ENCODE measurements around the gene PLCL1. TPM values are rescaled to one million over a fixed set of nuclear protein-coding genes. Genes with fewer than 3 reads are reported as not detected.

PLCL1 gene
- polyA plus RNA-seq, 3 donors = 0.69 to 1.4 (median 0.79) TPM

GRCh38 chr2:198161151-198161550 lies 356.8 kb downstream of the PLCL1 start:
- no peaks in the 10 kb centered on the region for H3K4me1 ChIP-seq (ENCODE audit: control insufficient read depth in 1 of 2, insufficient read depth in 2 of 2, low read length in 2 of 2)
- Mint-ChIP-seq H3K27me3 (ENCODE audit: low read depth in 3 of 3) (no peaks in the 10 kb centered on the region), H3K4me3 (no peak overlapping the region), H3K4me1 (no peaks in the 10 kb centered on the region), H3K36me3 (no peaks in the 10 kb centered on the region), H3K27ac (no peak overlapping the region), H3K9me3 (peaks cover 0 to 7% (median 4%) of the 10 kb centered on the region in 7 donors)
- DNase-seq = no peak
- intact Hi-C loops (cut with micrococcal nuclease) = no loop called here
- H3K9ac ChIP-seq (ENCODE audit: insufficient read depth, low read length, poor library complexity, severe bottlenecking) = no peak overlapping the region
- no peaks in the 10 kb centered on the region for H3K36me3 ChIP-seq (replicated peaks in 1 of 2; ENCODE audit: control insufficient read depth in 1 of 2, insufficient read depth in 2 of 2, low read length in 2 of 2)
- no peaks in the 10 kb centered on the region for H3K27me3 ChIP-seq (ENCODE audit: control insufficient read depth in 2 of 2, insufficient read depth in 2 of 2, low read length in 2 of 2)
- no peak for TF ChIP-seq CTCF (IDR thresholded peaks at IDR 0.05)
- peaks cover 4 to 8% of the 10 kb centered on the region in 2 donors for H3K9me3 ChIP-seq (replicated peaks in 1 of 2; ENCODE audit: control insufficient read depth in 1 of 2, insufficient read depth in 1 of 2, low read length in 2 of 2)
- no peak overlapping the region for H2AFZ ChIP-seq (ENCODE audit: insufficient read depth, low read depth, low read length, poor library complexity, severe bottlenecking)
- no peak overlapping the region for H3K4me2 ChIP-seq (replicated peaks; ENCODE audit: extremely low read depth, low read length, poor library complexity, severe bottlenecking)
- H3K79me2 ChIP-seq (ENCODE audit: insufficient read depth, low read length) = no peaks in the 10 kb centered on the region
- no peak overlapping the region for H3K4me3 ChIP-seq (replicated peaks in 1 of 3; ENCODE audit: low read depth in 2 of 3, low read length in 3 of 3)
- H4K20me1 ChIP-seq (ENCODE audit: insufficient read depth, low read length) = no peaks in the 10 kb centered on the region
- H3K27ac ChIP-seq (ENCODE audit: low read depth in 1 of 2, low read length in 2 of 2) = no peak overlapping the region

- H3K79me2 ChIP-seq (ENCODE audit: insufficient read depth, low read length) = no peaks in the 10 kb centered on the region
- Mint-ChIP-seq H3K4me3 (no peak overlapping the region), H3K9me3 (peaks cover 0 to 7% (median 0%) of the 10 kb centered on the region in 7 donors), H3K4me1 (no peaks in the 10 kb centered on the region), H3K36me3 (no peaks in the 10 kb centered on the region), H3K27me3 (ENCODE audit: low read depth in 3 of 3) (peaks cover 0 to under 1% (median 0%) of the 10 kb centered on the region in 3 donors), H3K27ac (no peak overlapping the region)
- no peaks in the 10 kb centered on the region for H3K27me3 ChIP-seq (ENCODE audit: control insufficient read depth in 2 of 2, insufficient read depth in 2 of 2, low read length in 2 of 2)
- peaks cover 3 to 8% of the 10 kb centered on the region in 2 donors for H3K9me3 ChIP-seq (replicated peaks in 1 of 2; ENCODE audit: control insufficient read depth in 1 of 2, insufficient read depth in 1 of 2, low read length in 2 of 2)
- intact Hi-C loops (cut with micrococcal nuclease) = no loop called here
- H2AFZ ChIP-seq (ENCODE audit: insufficient read depth, low read depth, low read length, poor library complexity, severe bottlenecking) = no peak overlapping the region
- no peak overlapping the region for H3K27ac ChIP-seq (ENCODE audit: low read depth in 1 of 2, low read length in 2 of 2)
- H3K4me3 ChIP-seq (replicated peaks in 1 of 3; ENCODE audit: low read depth in 2 of 3, low read length in 3 of 3) = no peak overlapping the region
- no peak overlapping the region for H3K9ac ChIP-seq (ENCODE audit: insufficient read depth, low read length, poor library complexity, severe bottlenecking)
- no peaks in the 10 kb centered on the region for H3K4me1 ChIP-seq (ENCODE audit: control insufficient read depth in 1 of 2, insufficient read depth in 2 of 2, low read length in 2 of 2)
- H3K4me2 ChIP-seq (replicated peaks; ENCODE audit: extremely low read depth, low read length, poor library complexity, severe bottlenecking) = no peak overlapping the region
- H3K36me3 ChIP-seq (replicated peaks in 1 of 2; ENCODE audit: control insufficient read depth in 1 of 2, insufficient read depth in 2 of 2, low read length in 2 of 2) = no peaks in the 10 kb centered on the region
- no peak for TF ChIP-seq CTCF (IDR thresholded peaks at IDR 0.05)
- H4K20me1 ChIP-seq (ENCODE audit: insufficient read depth, low read length) = no peaks in the 10 kb centered on the region
- DNase-seq = no peak
Observed at GRCh38 chr2:198162276-198162675, 357.9 kb downstream of the PLCL1 start.

All from CD14-positive monocyte (primary cell).